AML-193 (cell line): ENCODE data around the gene PDIK1L.

Source experiments
- DNase-seq, 2 experiments: peaks; one replicate each; lab custom pipeline; 2025; lab: John Stamatoyannopoulos, UW

Gene PDIK1L

GRCh38 chr1:26155370-26156284, 44.0 kb downstream of the PDIK1L start:
- no peak for DNase-seq

GRCh38 chr1:26156285-26157038, 44.8 kb downstream of the PDIK1L start:
- DNase-seq = no peak

- no peak for DNase-seq
Measured at GRCh38 chr1:26158271-26158907, 46.8 kb downstream of the PDIK1L start.

- no peak for DNase-seq
Measured at GRCh38 chr1:26158908-26159742, 47.5 kb downstream of the PDIK1L start, which contains the start of gene FAM110D. Gene FAM110D (plus strand): TSS chr1:26159079. CDS start chr1:26161292, 2,213 bp downstream.

- no peak for DNase-seq
Measured at GRCh38 chr1:26159743-26160039, 48.1 kb downstream of the PDIK1L start.

GRCh38 chr1:26160527-26161414, 49.1 kb downstream of the PDIK1L start:
- no peak for DNase-seq

- DNase-seq = peak; percentile 25 to 33
Measured at GRCh38 chr1:26161415-26162219, 50.0 kb downstream of the PDIK1L start.

GRCh38 chr1:26162220-26162709, 50.6 kb downstream of the PDIK1L start:
- DNase-seq = no peak

- DNase-seq = no peak
Measured at GRCh38 chr1:26163684-26164035, 52.0 kb downstream of the PDIK1L start.

- DNase-seq = peak in 1 of 2 experiments; percentile 25
Measured at GRCh38 chr1:26164036-26164860, 52.6 kb downstream of the PDIK1L start.

GRCh38 chr1:26164861-26165842, 53.5 kb downstream of the PDIK1L start:
- no peak for DNase-seq

- DNase-seq = no peak
Measured at GRCh38 chr1:26166719-26167281, 55.2 kb downstream of the PDIK1L start.

- no peak for DNase-seq
Measured at GRCh38 chr1:26168410-26169197, 57.0 kb downstream of the PDIK1L start, which contains the start of gene C1orf232. Gene C1orf232 (minus strand): TSS chr1:26168963. CDS start chr1:26168499, 464 bp downstream.

GRCh38 chr1:26169198-26169554, 57.6 kb downstream of the PDIK1L start:
- no peak for DNase-seq

- peak; percentile 83 to 89 for DNase-seq
Measured at GRCh38 chr1:26169669-26170471, 58.2 kb downstream of the PDIK1L start, which contains the start of gene ZNF593. Gene ZNF593 (plus strand): TSS chr1:26169908. CDS start chr1:26169984, 76 bp downstream.
